Measurements from ENCODE around the gene MYO5A.
"Not testable (repeated sequence)": the region's sequence is repeated elsewhere in the genome, so short reads cannot be mapped to it uniquely, and the experiment has no call there.

Gene MYO5A

GRCh38 chr15:52524223-52525136 lies 4.2 kb downstream of the MYO5A start:
- Mint-ChIP-seq H3K4me1 (ENCODE audit: low read depth) (peaks cover 14% of the 10 kb centered on the region), H3K9me3 (no peaks in the 10 kb centered on the region), H3K27ac (no peak overlapping the region), H3K4me3 (no peak overlapping the region), H3K36me3 (ENCODE audit: low read depth) (peaks cover 3% of the 10 kb centered on the region), H3K27me3 (ENCODE audit: low read depth) (no peaks in the 10 kb centered on the region)

GRCh38 chr15:52523647-52524046 lies 5.0 kb downstream of the MYO5A start:
- Mint-ChIP-seq H3K36me3 (ENCODE audit: low read depth) (peaks cover 3% of the 10 kb centered on the region), H3K27ac (no peak overlapping the region), H3K4me1 (ENCODE audit: low read depth) (peaks cover 18% of the 10 kb centered on the region), H3K4me3 (no peak overlapping the region), H3K9me3 (no peaks in the 10 kb centered on the region), H3K27me3 (ENCODE audit: low read depth) (no peaks in the 10 kb centered on the region)

- H3K9me3 Mint-ChIP-seq = no peaks in the 10 kb centered on the region
- H3K4me1 Mint-ChIP-seq (ENCODE audit: low read depth) = peaks cover 20% of the 10 kb centered on the region
- H3K36me3 Mint-ChIP-seq (ENCODE audit: low read depth) = peaks cover 3% of the 10 kb centered on the region
- no peak overlapping the region for H3K4me3 Mint-ChIP-seq
- no peak overlapping the region for H3K27ac Mint-ChIP-seq
- H3K27me3 Mint-ChIP-seq (ENCODE audit: low read depth) = no peaks in the 10 kb centered on the region
These were observed 5.5 kb downstream of the MYO5A start for GRCh38 chr15:52523192-52523591.

- H3K4me3 Mint-ChIP-seq = no peak overlapping the region
- peaks cover 3% of the 10 kb centered on the region for H3K36me3 Mint-ChIP-seq (ENCODE audit: low read depth)
- H3K9me3 Mint-ChIP-seq = no peaks in the 10 kb centered on the region
- H3K4me1 Mint-ChIP-seq (ENCODE audit: low read depth) = peaks cover 8% of the 10 kb centered on the region
- H3K27me3 Mint-ChIP-seq (ENCODE audit: low read depth) = no peaks in the 10 kb centered on the region
- no peak overlapping the region for H3K27ac Mint-ChIP-seq
These were observed 7.0 kb downstream of the MYO5A start for GRCh38 chr15:52521682-52522081.

GRCh38 chr15:52520421-52520820 lies 8.3 kb downstream of the MYO5A start:
- Mint-ChIP-seq H3K4me1 (ENCODE audit: low read depth) (peaks cover 8% of the 10 kb centered on the region), H3K27ac (no peak overlapping the region), H3K4me3 (no peak overlapping the region), H3K9me3 (no peaks in the 10 kb centered on the region), H3K36me3 (ENCODE audit: low read depth) (peaks cover 3% of the 10 kb centered on the region), H3K27me3 (ENCODE audit: low read depth) (no peaks in the 10 kb centered on the region)

- peaks cover 8% of the 10 kb centered on the region for H3K4me1 Mint-ChIP-seq (ENCODE audit: low read depth)
- H3K9me3 Mint-ChIP-seq = no peaks in the 10 kb centered on the region
- H3K4me3 Mint-ChIP-seq = no peak overlapping the region
- H3K27me3 Mint-ChIP-seq (ENCODE audit: low read depth) = no peaks in the 10 kb centered on the region
- H3K27ac Mint-ChIP-seq = no peak overlapping the region
- peaks cover 3% of the 10 kb centered on the region for H3K36me3 Mint-ChIP-seq (ENCODE audit: low read depth)
These were observed 10.0 kb downstream of the MYO5A start for GRCh38 chr15:52518487-52519371.

- no peak overlapping the region for H3K4me3 Mint-ChIP-seq
These were observed 11.7 kb downstream of the MYO5A start for GRCh38 chr15:52517014-52517413.

GRCh38 chr15:52515343-52515742 lies 13.3 kb downstream of the MYO5A start:
- H3K4me3 Mint-ChIP-seq = no peak overlapping the region
- H3K27ac Mint-ChIP-seq = no peak overlapping the region
- H3K4me1 Mint-ChIP-seq (ENCODE audit: low read depth) = peaks cover 7% of the 10 kb centered on the region
- H3K27me3 Mint-ChIP-seq (ENCODE audit: low read depth) = no peaks in the 10 kb centered on the region
- no peaks in the 10 kb centered on the region for H3K36me3 Mint-ChIP-seq (ENCODE audit: low read depth)
- no peaks in the 10 kb centered on the region for H3K9me3 Mint-ChIP-seq

More at GRCh38 chr15:52517014-52517413, 11.7 kb downstream of the MYO5A start:
- Mint-ChIP-seq H3K4me1 (ENCODE audit: low read depth) (peaks cover 8% of the 10 kb centered on the region), H3K36me3 (ENCODE audit: low read depth) (no peaks in the 10 kb centered on the region), H3K27ac (no peak overlapping the region), H3K9me3 (no peaks in the 10 kb centered on the region), H3K27me3 (ENCODE audit: low read depth) (no peaks in the 10 kb centered on the region)

GRCh38 chr15:52514482-52514881 lies 14.2 kb downstream of the MYO5A start:
- Mint-ChIP-seq H3K27me3 (ENCODE audit: low read depth) (no peaks in the 10 kb centered on the region), H3K36me3 (ENCODE audit: low read depth) (no peaks in the 10 kb centered on the region), H3K4me3 (no peak overlapping the region), H3K9me3 (no peaks in the 10 kb centered on the region), H3K27ac (no peak overlapping the region), H3K4me1 (ENCODE audit: low read depth) (peaks cover 7% of the 10 kb centered on the region)

- H3K36me3 Mint-ChIP-seq (ENCODE audit: low read depth); H3K27ac Mint-ChIP-seq; H3K27me3 Mint-ChIP-seq (ENCODE audit: low read depth); H3K4me1 Mint-ChIP-seq (ENCODE audit: low read depth); H3K9me3 Mint-ChIP-seq; H3K4me3 Mint-ChIP-seq: not testable (repeated sequence)
These were observed 15.8 kb downstream of the MYO5A start for GRCh38 chr15:52512869-52513268.

- no peak overlapping the region for H3K4me3 Mint-ChIP-seq
- H3K4me1 Mint-ChIP-seq (ENCODE audit: low read depth) = peaks cover 2% of the 10 kb centered on the region
- no peaks in the 10 kb centered on the region for H3K36me3 Mint-ChIP-seq (ENCODE audit: low read depth)
- H3K9me3 Mint-ChIP-seq = no peaks in the 10 kb centered on the region
- no peaks in the 10 kb centered on the region for H3K27me3 Mint-ChIP-seq (ENCODE audit: low read depth)
- no peak overlapping the region for H3K27ac Mint-ChIP-seq
These were observed 17.6 kb downstream of the MYO5A start for GRCh38 chr15:52511084-52511483.

GRCh38 chr15:52509500-52510245 lies 19.0 kb downstream of the MYO5A start:
- peaks cover 6% of the 10 kb centered on the region for H3K4me1 Mint-ChIP-seq (ENCODE audit: low read depth)

GRCh38 chr15:52506549-52506948 lies 22.1 kb downstream of the MYO5A start:
- peaks cover 17% of the 10 kb centered on the region for H3K4me1 Mint-ChIP-seq (ENCODE audit: low read depth)

More at GRCh38 chr15:52509500-52510245, 19.0 kb downstream of the MYO5A start:
- H3K36me3 Mint-ChIP-seq (ENCODE audit: low read depth) = no peaks in the 10 kb centered on the region
- H3K27ac Mint-ChIP-seq = no peak overlapping the region
- no peak overlapping the region for H3K4me3 Mint-ChIP-seq
- no peaks in the 10 kb centered on the region for H3K27me3 Mint-ChIP-seq (ENCODE audit: low read depth)
- no peaks in the 10 kb centered on the region for H3K9me3 Mint-ChIP-seq

GRCh38 chr15:52505151-52505550 lies 23.5 kb downstream of the MYO5A start:
- no peak overlapping the region for H3K27ac Mint-ChIP-seq

More at GRCh38 chr15:52506549-52506948, 22.1 kb downstream of the MYO5A start:
- no peak overlapping the region for H3K4me3 Mint-ChIP-seq
- no peaks in the 10 kb centered on the region for H3K27me3 Mint-ChIP-seq (ENCODE audit: low read depth)
- no peak overlapping the region for H3K27ac Mint-ChIP-seq
- H3K9me3 Mint-ChIP-seq = no peaks in the 10 kb centered on the region
- H3K36me3 Mint-ChIP-seq (ENCODE audit: low read depth) = peaks cover 7% of the 10 kb centered on the region

More at GRCh38 chr15:52505151-52505550, 23.5 kb downstream of the MYO5A start:
- no peaks in the 10 kb centered on the region for H3K9me3 Mint-ChIP-seq
- no peaks in the 10 kb centered on the region for H3K27me3 Mint-ChIP-seq (ENCODE audit: low read depth)
- H3K4me1 Mint-ChIP-seq (ENCODE audit: low read depth) = peaks cover 17% of the 10 kb centered on the region
- peaks cover 9% of the 10 kb centered on the region for H3K36me3 Mint-ChIP-seq (ENCODE audit: low read depth)
- H3K4me3 Mint-ChIP-seq = no peak overlapping the region

All from T-helper 1 cell treated with Interleukin-12 subunit alpha and Interleukin-12 subunit beta and Interleukin-4 antibody, amounts not matched to agents 30 μg/mL and 1 μg/mL, for 36 hours (primary cell).